ENCODE measurements around the gene ACTL8.

Gene ACTL8

DNA sequence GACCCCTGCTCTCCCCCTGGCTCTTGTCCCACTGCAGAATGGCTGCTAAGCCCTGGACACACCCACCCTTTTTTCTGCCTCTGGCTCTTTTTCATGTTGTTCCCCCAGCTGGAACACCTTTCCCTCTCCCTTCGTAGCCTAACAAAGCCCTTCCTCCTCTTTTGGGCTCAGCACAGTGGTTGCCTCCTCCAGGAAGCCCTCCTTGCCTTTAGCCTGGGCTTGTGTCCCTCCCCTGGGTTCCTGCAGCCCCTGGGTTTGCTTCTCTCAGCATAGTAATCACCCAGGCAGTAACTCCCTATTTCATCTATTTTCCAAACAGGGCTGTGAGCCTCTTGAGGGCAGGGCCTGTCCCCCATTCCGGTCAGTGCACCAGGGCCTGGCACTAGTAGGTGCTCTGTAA, 19.8 kb upstream of the ACTL8 start:
- TF ChIP-seq POLR2AphosphoS5 (IDR thresholded peaks at IDR 0.05; ENCODE audit: low read depth, low read length) (no peak), SIN3A (IDR thresholded peaks at IDR 0.05; ENCODE audit: borderline replicate concordance, insufficient read depth, low read length) (no peak), TAF1 (IDR thresholded peaks at IDR 0.05; ENCODE audit: borderline replicate concordance, insufficient read depth, low read length) (no peak), FOXP2 (optimal IDR thresholded peaks at IDR 0.05; ENCODE audit: borderline replicate concordance, extremely low read depth, extremely low read length, insufficient read depth) (no peak)
- TF ChIP-seq, protein P1, sequence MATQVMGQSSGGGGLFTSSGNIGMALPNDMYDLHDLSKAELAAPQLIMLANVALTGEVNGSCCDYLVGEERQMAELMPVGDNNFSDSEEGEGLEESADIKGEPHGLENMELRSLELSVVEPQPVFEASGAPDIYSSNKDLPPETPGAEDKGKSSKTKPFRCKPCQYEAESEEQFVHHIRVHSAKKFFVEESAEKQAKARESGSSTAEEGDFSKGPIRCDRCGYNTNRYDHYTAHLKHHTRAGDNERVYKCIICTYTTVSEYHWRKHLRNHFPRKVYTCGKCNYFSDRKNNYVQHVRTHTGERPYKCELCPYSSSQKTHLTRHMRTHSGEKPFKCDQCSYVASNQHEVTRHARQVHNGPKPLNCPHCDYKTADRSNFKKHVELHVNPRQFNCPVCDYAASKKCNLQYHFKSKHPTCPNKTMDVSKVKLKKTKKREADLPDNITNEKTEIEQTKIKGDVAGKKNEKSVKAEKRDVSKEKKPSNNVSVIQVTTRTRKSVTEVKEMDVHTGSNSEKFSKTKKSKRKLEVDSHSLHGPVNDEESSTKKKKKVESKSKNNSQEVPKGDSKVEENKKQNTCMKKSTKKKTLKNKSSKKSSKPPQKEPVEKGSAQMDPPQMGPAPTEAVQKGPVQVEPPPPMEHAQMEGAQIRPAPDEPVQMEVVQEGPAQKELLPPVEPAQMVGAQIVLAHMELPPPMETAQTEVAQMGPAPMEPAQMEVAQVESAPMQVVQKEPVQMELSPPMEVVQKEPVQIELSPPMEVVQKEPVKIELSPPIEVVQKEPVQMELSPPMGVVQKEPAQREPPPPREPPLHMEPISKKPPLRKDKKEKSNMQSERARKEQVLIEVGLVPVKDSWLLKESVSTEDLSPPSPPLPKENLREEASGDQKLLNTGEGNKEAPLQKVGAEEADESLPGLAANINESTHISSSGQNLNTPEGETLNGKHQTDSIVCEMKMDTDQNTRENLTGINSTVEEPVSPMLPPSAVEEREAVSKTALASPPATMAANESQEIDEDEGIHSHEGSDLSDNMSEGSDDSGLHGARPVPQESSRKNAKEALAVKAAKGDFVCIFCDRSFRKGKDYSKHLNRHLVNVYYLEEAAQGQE (IDR thresholded peaks at IDR 0.05; ENCODE audit: insufficient read depth in 1 of 2, low read depth in 2 of 2, low read length in 2 of 2) = no peak

DNA sequence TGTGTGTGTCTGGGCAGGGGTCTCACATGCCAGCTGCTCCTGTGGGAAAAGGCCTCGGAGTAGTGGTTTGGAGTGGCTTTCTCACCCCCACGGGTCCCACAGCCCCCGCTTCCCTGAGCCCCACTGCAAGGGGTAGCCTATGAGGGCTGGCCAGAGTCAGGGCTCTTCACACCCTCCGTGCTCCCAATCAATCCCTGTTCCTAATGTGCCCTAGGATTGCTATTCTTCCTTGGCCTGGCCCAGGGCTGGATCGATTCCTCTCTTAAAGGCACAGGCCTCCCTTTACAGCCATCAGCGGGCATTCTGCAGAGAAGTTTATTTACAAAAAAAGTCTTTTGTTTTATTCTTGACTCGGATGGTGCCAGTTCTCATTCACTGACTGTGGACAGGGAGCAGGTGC, 19.3 kb upstream of the ACTL8 start:
- TF ChIP-seq POLR2AphosphoS5 (IDR thresholded peaks at IDR 0.05; ENCODE audit: low read depth, low read length) (no peak), TAF1 (IDR thresholded peaks at IDR 0.05; ENCODE audit: borderline replicate concordance, insufficient read depth, low read length) (no peak), SIN3A (IDR thresholded peaks at IDR 0.05; ENCODE audit: borderline replicate concordance, insufficient read depth, low read length) (no peak), FOXP2 (optimal IDR thresholded peaks at IDR 0.05; ENCODE audit: borderline replicate concordance, extremely low read depth, extremely low read length, insufficient read depth) (no peak)
- TF ChIP-seq, protein P1 (IDR thresholded peaks at IDR 0.05; ENCODE audit: insufficient read depth in 1 of 2, low read depth in 2 of 2, low read length in 2 of 2) = no peak

DNA sequence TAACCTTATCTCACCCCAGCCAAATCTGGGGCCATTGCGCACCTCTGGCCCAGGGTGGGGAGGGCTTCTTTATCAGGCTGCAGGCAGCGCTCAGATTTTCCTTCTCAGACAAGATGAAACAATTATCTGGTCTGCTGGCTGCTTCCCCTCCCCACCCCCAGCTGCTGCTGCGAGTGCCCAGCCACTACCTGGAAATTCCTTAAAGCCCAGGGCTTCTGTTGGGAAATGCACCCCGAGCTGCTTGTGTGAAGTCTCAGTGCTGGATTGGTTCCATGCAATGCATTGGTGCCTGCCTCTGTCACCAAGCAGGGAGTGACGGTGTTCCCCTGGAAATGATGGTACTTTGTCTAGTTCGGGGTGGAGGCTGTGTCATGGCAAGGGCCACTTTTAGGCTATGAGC, 18.5 kb upstream of the ACTL8 start:
- TF ChIP-seq SIN3A (IDR thresholded peaks at IDR 0.05; ENCODE audit: borderline replicate concordance, insufficient read depth, low read length) (no peak), TAF1 (IDR thresholded peaks at IDR 0.05; ENCODE audit: borderline replicate concordance, insufficient read depth, low read length) (no peak), FOXP2 (optimal IDR thresholded peaks at IDR 0.05; ENCODE audit: borderline replicate concordance, extremely low read depth, extremely low read length, insufficient read depth) (no peak)
- TF ChIP-seq, protein P1 (IDR thresholded peaks at IDR 0.05; ENCODE audit: insufficient read depth in 1 of 2, low read depth in 2 of 2, low read length in 2 of 2) = no peak

DNA sequence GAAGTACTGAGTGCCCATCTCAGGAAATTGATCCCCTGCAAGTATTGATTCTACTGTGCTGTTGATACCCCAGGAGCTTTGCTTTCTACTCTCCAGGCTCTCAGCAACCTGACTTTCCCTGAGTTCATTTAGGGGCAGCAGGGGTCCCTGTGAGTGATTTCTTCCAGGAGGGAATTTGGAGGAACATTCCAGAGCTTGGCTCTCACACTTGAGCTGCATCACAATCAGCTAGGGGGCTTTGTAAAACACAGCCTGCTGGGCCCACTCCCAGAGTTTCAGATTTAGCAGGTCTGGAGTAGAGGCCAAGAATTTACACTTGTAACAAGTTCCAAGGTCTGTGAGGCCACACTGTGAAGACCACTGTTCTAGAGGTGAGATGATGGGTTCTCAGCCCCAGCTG, 16.1 kb upstream of the ACTL8 start:
- TF ChIP-seq SIN3A (IDR thresholded peaks at IDR 0.05; ENCODE audit: borderline replicate concordance, insufficient read depth, low read length) (no peak), TAF1 (IDR thresholded peaks at IDR 0.05; ENCODE audit: borderline replicate concordance, insufficient read depth, low read length) (no peak), FOXP2 (optimal IDR thresholded peaks at IDR 0.05; ENCODE audit: borderline replicate concordance, extremely low read depth, extremely low read length, insufficient read depth) (no peak), POLR2AphosphoS5 (IDR thresholded peaks at IDR 0.05; ENCODE audit: low read depth, low read length) (no peak)
- TF ChIP-seq, protein P1 (IDR thresholded peaks at IDR 0.05; ENCODE audit: insufficient read depth in 1 of 2, low read depth in 2 of 2, low read length in 2 of 2) = no peak

DNA sequence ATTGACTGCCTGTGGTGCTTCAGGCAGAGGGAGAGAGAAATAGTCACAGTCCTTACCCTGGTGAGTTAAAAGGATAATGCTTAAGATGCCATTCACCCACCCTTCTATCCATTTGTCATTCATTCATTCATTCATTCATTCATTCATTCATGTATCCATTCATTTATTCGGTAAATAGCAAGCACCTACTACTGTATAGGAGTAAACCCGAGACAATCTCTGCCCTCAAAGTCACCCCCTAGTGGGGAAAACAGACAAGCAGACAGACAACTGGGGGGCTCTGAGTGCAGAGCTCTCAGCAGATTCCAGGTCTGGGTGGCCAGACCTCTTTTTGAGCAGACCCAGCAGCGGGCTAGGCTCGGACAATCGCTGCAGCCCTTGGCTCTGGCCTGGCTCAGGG, 14.1 kb upstream of the ACTL8 start:
- TF ChIP-seq FOXP2 (optimal IDR thresholded peaks at IDR 0.05; ENCODE audit: borderline replicate concordance, extremely low read depth, extremely low read length, insufficient read depth) (no peak), POLR2AphosphoS5 (IDR thresholded peaks at IDR 0.05; ENCODE audit: low read depth, low read length) (no peak), SIN3A (IDR thresholded peaks at IDR 0.05; ENCODE audit: borderline replicate concordance, insufficient read depth, low read length) (no peak), TAF1 (IDR thresholded peaks at IDR 0.05; ENCODE audit: borderline replicate concordance, insufficient read depth, low read length) (no peak)
- TF ChIP-seq, protein P1 (IDR thresholded peaks at IDR 0.05; ENCODE audit: insufficient read depth in 1 of 2, low read depth in 2 of 2, low read length in 2 of 2) = no peak

Measured in PFSK-1 (cell line).